ENCODE measurements around the gene SLC33A1.

- TF ChIP-seq, protein P1, sequence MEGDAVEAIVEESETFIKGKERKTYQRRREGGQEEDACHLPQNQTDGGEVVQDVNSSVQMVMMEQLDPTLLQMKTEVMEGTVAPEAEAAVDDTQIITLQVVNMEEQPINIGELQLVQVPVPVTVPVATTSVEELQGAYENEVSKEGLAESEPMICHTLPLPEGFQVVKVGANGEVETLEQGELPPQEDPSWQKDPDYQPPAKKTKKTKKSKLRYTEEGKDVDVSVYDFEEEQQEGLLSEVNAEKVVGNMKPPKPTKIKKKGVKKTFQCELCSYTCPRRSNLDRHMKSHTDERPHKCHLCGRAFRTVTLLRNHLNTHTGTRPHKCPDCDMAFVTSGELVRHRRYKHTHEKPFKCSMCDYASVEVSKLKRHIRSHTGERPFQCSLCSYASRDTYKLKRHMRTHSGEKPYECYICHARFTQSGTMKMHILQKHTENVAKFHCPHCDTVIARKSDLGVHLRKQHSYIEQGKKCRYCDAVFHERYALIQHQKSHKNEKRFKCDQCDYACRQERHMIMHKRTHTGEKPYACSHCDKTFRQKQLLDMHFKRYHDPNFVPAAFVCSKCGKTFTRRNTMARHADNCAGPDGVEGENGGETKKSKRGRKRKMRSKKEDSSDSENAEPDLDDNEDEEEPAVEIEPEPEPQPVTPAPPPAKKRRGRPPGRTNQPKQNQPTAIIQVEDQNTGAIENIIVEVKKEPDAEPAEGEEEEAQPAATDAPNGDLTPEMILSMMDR (IDR thresholded peaks at IDR 0.05): no peak
- TF ChIP-seq POLR2AphosphoS5 (IDR thresholded peaks at IDR 0.05) (no peak), EP300 (IDR thresholded peaks at IDR 0.05) (no peak), POLR2A (IDR thresholded peaks at IDR 0.05) (no peak)
Measured at GRCh38 chr3:155870945-155871745, 16.9 kb upstream of the SLC33A1 start.

All from upper lobe of left lung (tissue), 4 donors.